D721Med (cell line): Measurements from ENCODE around the gene TMEM198.

Source experiments
- DNase-seq: peaks from one replicate; pipeline ENCODE4 v3.0.0; 2011; ENCODE audit warnings: low spot score; ENCODE audit not compliant: insufficient read length
- FAIRE-seq: peaks from 2 replicates; lab custom pipeline; 2011; peaks lifted over from hg19 to GRCh38; lab: Jason Lieb, UNC
- CTCF ChIP-seq: IDR thresholded peaks from 2 replicates; pipeline ENCODE4 v1.5.1; 2012; ENCODE audit warnings: mild to moderate bottlenecking, control low read depth; ENCODE audit not compliant: insufficient read depth; ENCODE audit errors: missing control alignments

Gene TMEM198

GRCh38 chr2:219549619-219550018 lies 5.8 kb downstream of the TMEM198 start:
- FAIRE-seq = no peak
- no peak for TF ChIP-seq CTCF
- DNase-seq = no peak

GRCh38 chr2:219551441-219552381 lies 7.9 kb downstream of the TMEM198 start:
- DNase-seq (no peak), FAIRE-seq (no peak)
- TF ChIP-seq CTCF = no peak

- TF ChIP-seq CTCF = no peak
- no peak for FAIRE-seq
- peak; percentile 97 for DNase-seq
Observed at GRCh38 chr2:219552382-219553167, 8.7 kb downstream of the TMEM198 start.

- DNase-seq (no peak), FAIRE-seq (no peak)
- TF ChIP-seq CTCF = no peak
Observed at GRCh38 chr2:219553168-219553417, 9.3 kb downstream of the TMEM198 start.

GRCh38 chr2:219553463-219553963 lies 9.7 kb downstream of the TMEM198 start:
- DNase-seq = no peak
- TF ChIP-seq CTCF = no peak
- no peak for FAIRE-seq

GRCh38 chr2:219554350-219554749 lies 10.5 kb downstream of the TMEM198 start:
- TF ChIP-seq CTCF = no peak
- no peak for DNase-seq
- FAIRE-seq = no peak

- TF ChIP-seq CTCF = no peak
- no peak for FAIRE-seq
- no peak for DNase-seq
Observed at GRCh38 chr2:219555956-219556355, 12.1 kb downstream of the TMEM198 start.
